A549 (cell line): ENCODE data around the gene ALDH3A2. TPM values are rescaled to one million over a fixed set of nuclear protein-coding genes. Genes with fewer than 3 reads are reported as not detected.
A peak's percentile ranks its signal among the peaks of the same experiment; 100 is the strongest.

Source experiments
- ATAC-seq, 2 experiments: fragments of 200-7000 bp in 1 of 2; fragments of >200 bp in 1 of 2; cut with Nextera tagmentation in 1 of 2; cut with Tn5 transposase in 1 of 2; 3 replicates each; pipeline versions ENCODE4 v1.8.0 to v1.9.1; 2018 to 2020; ENCODE audit warnings: mild to moderate bottlenecking in 1 of 2, moderate library complexity in 1 of 2
- CTCF ChIA-PET: fragments of 300-600 bp; sonication (Branson Sonifier 250); formaldehyde crosslinking; extraction: SDS; loops from one replicate; lab custom pipeline; 2021; ENCODE audit warnings: antibody characterized with exemption, inconsistent platforms; lab: Yijun Ruan, JAX
- POLR2A ChIA-PET: fragments of 350-600 bp; formaldehyde crosslinking; extraction: SDS; loops from one replicate; lab custom pipeline; 2021; ENCODE audit warnings: antibody characterized with exemption, inconsistent platforms; lab: Yijun Ruan, JAX
- DNase-seq, 2 experiments: peaks; one replicate each; pipeline versions ENCODE4 v3.0.0 to v3.0.0-alpha.2; 2011 to 2016; ENCODE audit warnings: low read depth in 1 of 2, low spot score in 1 of 2
- FAIRE-seq: peaks from 2 replicates; lab custom pipeline; 2011; peaks lifted over from hg19 to GRCh38; lab: Jason Lieb, UNC
- H3K27ac ChIP-seq, 2 experiments: fragments of >200 bp; sonication (Bioruptor Twin); formaldehyde crosslinking; 3 replicates each; pipeline ENCODE4 v1.5.1; 2016 to 2017
- H3K4me1 ChIP-seq: fragments of >200 bp; sonication (Bioruptor Twin); formaldehyde crosslinking; 3 replicates; pipeline ENCODE4 v1.6.1; 2016
- H3K4me2 ChIP-seq: fragments of >200 bp; sonication (Bioruptor Twin); formaldehyde crosslinking; 3 replicates; pipeline ENCODE4 v1.6.1; 2016
- H3K4me3 ChIP-seq: fragments of >200 bp; sonication (Bioruptor Twin); formaldehyde crosslinking; 3 replicates; pipeline ENCODE4 v1.5.1; 2016
- H3K9me3 ChIP-seq: fragments of >200 bp; sonication (Bioruptor Twin); formaldehyde crosslinking; 3 replicates; pipeline ENCODE4 v1.6.1; 2016
- ATOH8 ChIP-seq: fragments of 250-450 bp; sonication (Bioruptor Pico); IDR thresholded peaks from 2 replicates; pipeline ENCODE4 v1.5.0; 2020; ENCODE audit warnings: low read depth, mild to moderate bottlenecking, moderate library complexity
- BHLHE40 ChIP-seq: IDR thresholded peaks from 2 replicates; pipeline ENCODE4 v1.6.1; 2012; ENCODE audit warnings: low read depth, low read length, inconsistent platforms
- CEBPB ChIP-seq, 2 experiments: fragments of >200 bp in 1 of 2; sonication (Bioruptor Twin) in 1 of 2; formaldehyde crosslinking in 1 of 2; IDR thresholded peaks; 2 replicates each; pipeline ENCODE4 v1.6.1; 2012 to 2016
- CHD2 ChIP-seq: fragments of 150-350 bp; IDR thresholded peaks from 2 replicates; pipeline ENCODE4 v1.6.1; 2014; ENCODE audit warnings: low read length; ENCODE audit not compliant: partially characterized antibody
- ESRRA ChIP-seq: fragments of 150-350 bp; IDR thresholded peaks from 2 replicates; pipeline ENCODE4 v1.6.1; 2014; ENCODE audit warnings: mild to moderate bottlenecking, low read length, borderline replicate concordance
- GATA3 ChIP-seq: IDR thresholded peaks from 2 replicates; pipeline ENCODE4 v1.6.1; 2012; ENCODE audit warnings: borderline replicate concordance
- HDAC2 ChIP-seq: fragments of 200-600 bp; sonication (generic); IDR thresholded peaks from 2 replicates; pipeline ENCODE4 v1.6.1; 2016
- HES2 ChIP-seq: fragments of >200 bp; sonication (Bioruptor Twin); formaldehyde crosslinking; IDR thresholded peaks from 2 replicates; pipeline ENCODE4 v1.6.1; 2016
- HOXB5 ChIP-seq: fragments of 250-450 bp; sonication (Bioruptor Pico); IDR thresholded peaks from 2 replicates; pipeline ENCODE4 v1.5.0; 2020; ENCODE audit warnings: mild to moderate bottlenecking, moderate library complexity
- JUN ChIP-seq, 2 experiments: fragments of >200 bp; sonication (Bioruptor Twin); formaldehyde crosslinking; IDR thresholded peaks; 2 replicates in 1 of 2; 3 replicates in 1 of 2; pipeline ENCODE4 v1.6.1; 2016 to 2017
- RNF2 ChIP-seq: fragments of 200-600 bp; sonication (generic); IDR thresholded peaks from 2 replicates; pipeline ENCODE4 v1.6.1; 2016; ENCODE audit warnings: low read depth, mild to moderate bottlenecking, antibody characterized with exemption, moderate library complexity, borderline replicate concordance
- ZC3H11A ChIP-seq: fragments of 450-650 bp; IDR thresholded peaks from 2 replicates; pipeline ENCODE4 v1.6.1; 2014; ENCODE audit warnings: antibody characterized with exemption, mild to moderate bottlenecking
- ZFP36 ChIP-seq: fragments of 450-650 bp; IDR thresholded peaks from 2 replicates; pipeline ENCODE4 v1.6.1; 2014; ENCODE audit warnings: borderline replicate concordance; ENCODE audit not compliant: partially characterized antibody
- WGBS: methylation state at CpG from one replicate; pipeline ENCODE4 v1.1.6; 2017; ENCODE audit errors: missing lambda C conversion rate; 5-methylcytosine and 5-hydroxymethylcytosine counted together
- polyA plus RNA-seq, 4 experiments: library from polyadenylated mRNA; depleted of rRNA in 3 of 4; stranded (reverse); fragments of >200 nt; fragmentation: RNase III in 1 of 4; extraction: RNeasy Plus Mini Kit Qiagen cat#74134 plus additional on column Dnase treatment in 1 of 4; gene quantifications; 2 replicates in 3 of 4; 3 replicates in 1 of 4; pipeline ENCODE4 v1.2.3, GENCODE V29; 2011 to 2017
- TF ChIP-seq, protein P1 (sequence below): IDR thresholded peaks from 2 replicates; pipeline ENCODE4 v1.6.1; 2012
- TF ChIP-seq, protein P2 (sequence below): fragments of 450-650 bp; IDR thresholded peaks from 2 replicates; pipeline ENCODE4 v1.6.1; 2014; ENCODE audit warnings: antibody characterized with exemption

ALDH3A2 gene
- polyA plus RNA-seq, 2 of the 4 experiments (the other 2 are of a cell fraction): 140 to 195 TPM

- Histone ChIP-seq H3K4me2 (peak overlapping the region; percentile 53), H3K4me3 (no peak overlapping the region), H3K9me3 (no peaks in the 10 kb centered on the region), H3K4me1 (peaks cover 67% of the 10 kb centered on the region), H3K27ac (peak overlapping the region; percentile 70 to 82)
- TF ChIP-seq JUN (IDR thresholded peaks at IDR 0.05): no peak
- DNase-seq (no peak), FAIRE-seq (no peak), ATAC-seq (no peak)
- CTCF ChIA-PET: interaction anchor here (1.1 to 12.9 kb wide), 11 partner anchors 8 to 182 kb away, joined by 3 to 145 read pairs (median 6); no protein-coding TSS in a partner anchor
- WGBS: 84% methylated on average over 5 of the region's 5 CpGs
- POLR2A ChIA-PET: interaction anchor here (1.8 to 2.1 kb wide), 2 partner anchors 25 to 72 kb away, joined by 7 to 10 read pairs; partner anchors contain the start of gene ALDH3A2
Measured at GRCh38 chr17:19720210-19720475, 71.6 kb downstream of the ALDH3A2 start.

DNA sequence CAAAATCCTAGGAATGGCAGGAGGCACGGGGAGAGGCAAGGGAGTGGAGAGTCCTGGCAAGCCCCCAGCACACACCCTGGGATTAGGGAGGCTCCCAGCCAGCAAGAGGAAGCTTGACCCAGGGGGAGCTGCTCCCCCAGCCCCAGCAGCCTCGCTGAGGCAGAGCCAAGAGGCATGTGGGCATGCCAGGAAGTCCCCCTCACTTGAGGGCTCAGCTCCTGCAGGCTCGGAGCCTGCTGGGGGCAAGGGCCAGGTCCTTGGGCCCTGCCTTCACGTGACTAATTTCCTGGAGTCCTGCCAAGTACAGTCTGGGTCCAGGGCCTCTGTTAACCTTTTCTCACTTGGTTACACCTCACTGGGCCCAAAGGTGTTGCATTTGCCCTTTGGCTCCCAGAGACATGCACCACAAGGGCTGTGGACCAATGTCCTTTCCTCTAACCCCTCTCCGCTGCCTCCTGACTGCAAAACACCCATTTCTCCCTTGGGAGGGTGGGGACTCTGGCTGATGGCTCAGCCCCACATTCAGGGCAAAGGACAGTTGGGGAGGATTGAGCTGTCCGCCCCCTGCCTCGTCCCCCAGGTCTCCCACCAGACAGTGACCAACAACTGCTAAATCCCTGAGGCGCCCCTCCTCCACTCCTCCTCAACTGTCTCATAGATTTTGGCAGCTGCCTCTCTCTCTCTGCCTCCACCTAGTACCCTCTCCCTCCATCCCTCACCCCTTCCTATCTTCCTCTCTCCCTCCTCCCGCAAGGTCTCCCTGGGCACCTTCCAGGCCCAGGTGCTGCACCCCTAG, 72.3 kb downstream of the ALDH3A2 start:
- peaks cover 68% of the 10 kb centered on the region for H3K4me1 ChIP-seq
- WGBS: 54% methylated on average over 9 of the region's 9 CpGs
- H3K4me3 ChIP-seq: no peak overlapping the region
- DNase-seq (no peak), ATAC-seq (no peak), FAIRE-seq (no peak)
- CTCF ChIA-PET: interaction anchor here (1.1 to 12.9 kb wide), 12 partner anchors 8 to 207 kb away, joined by 3 to 145 read pairs (median 6); no protein-coding TSS in a partner anchor
- no peak for TF ChIP-seq GATA3
- TF ChIP-seq CEBPB (IDR thresholded peaks at IDR 0.05): no peak
- no peak for TF ChIP-seq BHLHE40
- TF ChIP-seq, protein P1, sequence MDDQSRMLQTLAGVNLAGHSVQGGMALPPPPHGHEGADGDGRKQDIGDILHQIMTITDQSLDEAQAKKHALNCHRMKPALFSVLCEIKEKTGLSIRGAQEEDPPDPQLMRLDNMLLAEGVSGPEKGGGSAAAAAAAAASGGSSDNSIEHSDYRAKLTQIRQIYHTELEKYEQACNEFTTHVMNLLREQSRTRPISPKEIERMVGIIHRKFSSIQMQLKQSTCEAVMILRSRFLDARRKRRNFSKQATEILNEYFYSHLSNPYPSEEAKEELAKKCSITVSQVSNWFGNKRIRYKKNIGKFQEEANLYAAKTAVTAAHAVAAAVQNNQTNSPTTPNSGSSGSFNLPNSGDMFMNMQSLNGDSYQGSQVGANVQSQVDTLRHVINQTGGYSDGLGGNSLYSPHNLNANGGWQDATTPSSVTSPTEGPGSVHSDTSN: no peak
- TF ChIP-seq ATOH8: no peak
- TF ChIP-seq, protein P2, sequence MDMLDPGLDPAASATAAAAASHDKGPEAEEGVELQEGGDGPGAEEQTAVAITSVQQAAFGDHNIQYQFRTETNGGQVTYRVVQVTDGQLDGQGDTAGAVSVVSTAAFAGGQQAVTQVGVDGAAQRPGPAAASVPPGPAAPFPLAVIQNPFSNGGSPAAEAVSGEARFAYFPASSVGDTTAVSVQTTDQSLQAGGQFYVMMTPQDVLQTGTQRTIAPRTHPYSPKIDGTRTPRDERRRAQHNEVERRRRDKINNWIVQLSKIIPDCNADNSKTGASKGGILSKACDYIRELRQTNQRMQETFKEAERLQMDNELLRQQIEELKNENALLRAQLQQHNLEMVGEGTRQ: peak; percentile 73
- TF ChIP-seq CHD2: no peak
- no peaks in the 10 kb centered on the region for H3K9me3 ChIP-seq
- H3K27ac ChIP-seq: peak overlapping the region; percentile 70 to 82
- POLR2A ChIA-PET: interaction anchor here (1.5 to 2.1 kb wide), 2 partner anchors 24 to 73 kb away, joined by 4 to 7 read pairs; partner anchors contain the start of gene ALDH3A2
- peak overlapping the region; percentile 53 for H3K4me2 ChIP-seq

DNA sequence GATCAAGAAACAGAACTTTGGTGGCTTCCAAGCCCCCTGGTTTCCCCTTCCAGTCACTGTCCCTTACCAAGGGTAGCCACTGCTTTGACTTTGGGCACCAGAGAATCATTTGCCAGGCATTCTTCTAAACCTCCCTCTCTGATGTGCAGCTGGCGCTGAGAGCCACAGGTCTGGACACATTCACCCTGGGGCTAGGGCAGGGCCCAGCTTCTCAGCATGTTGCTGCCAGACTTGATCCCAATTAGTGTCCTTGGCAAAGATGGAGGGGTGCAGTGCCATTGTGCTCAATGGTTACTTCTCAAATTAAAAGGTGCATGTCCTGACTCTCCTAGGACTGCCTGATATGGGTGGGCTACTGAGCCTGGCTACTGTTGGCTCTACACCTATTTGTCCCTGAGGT, 75.4 kb downstream of the ALDH3A2 start:
- peaks cover 62% of the 10 kb centered on the region for H3K4me1 ChIP-seq

More for the DNA sequence above, 75.4 kb downstream of the ALDH3A2 start:
- WGBS: 61% methylated on average over 1 of the region's 1 CpG
- DNase-seq (no peak), FAIRE-seq (no peak), ATAC-seq (no peak)
- POLR2A ChIA-PET: interaction anchor here (0.6 to 1.5 kb wide), 2 partner anchors 14 to 76 kb away, joined by 3 to 7 read pairs; partner anchors contain the start of gene ALDH3A2
- H3K27ac ChIP-seq: peak overlapping the region; percentile 32 to 73; a peak in 4 of 6 replicates
- TF ChIP-seq HDAC2 (no peak), GATA3 (no peak), ZFP36 (no peak), ZC3H11A (no peak), RNF2 (no peak), ESRRA (no peak), HES2 (no peak), HOXB5 (CRISPR knock-in tag) (no peak)
- TF ChIP-seq, protein P2: no peak
- no peaks in the 10 kb centered on the region for H3K9me3 ChIP-seq
- H3K4me2 ChIP-seq: peak overlapping the region; percentile 18; the same call in 2 of the 3 replicates
- CTCF ChIA-PET: interaction anchor here (1.2 to 12.9 kb wide), 5 partner anchors 18 to 211 kb away, joined by 3 to 145 read pairs (median 7); no protein-coding TSS in a partner anchor
- no peak overlapping the region for H3K4me3 ChIP-seq
